GM23338 (cell line): ENCODE measurements around the gene ABHD15. TPM values are rescaled to one million over a fixed set of nuclear protein-coding genes. Genes with fewer than 3 reads are reported as not detected.

Experiments
- ATAC-seq: fragments of 200-7000 bp; cut with Tn5 transposase; 3 replicates; pipeline ENCODE4 v1.9.1; 2020
- DNase-seq: peaks from one replicate; pipeline ENCODE4 v3.0.0-alpha.2; 2015; ENCODE audit warnings: low spot score
- H2AFZ ChIP-seq: fragments of 200-600 bp; sonication (generic); 2 replicates; pipeline ENCODE4 v1.8.0; 2016; ENCODE audit warnings: antibody characterized with exemption, mild to moderate bottlenecking, moderate library complexity
- H3F3A ChIP-seq: fragments of 200-600 bp; sonication (generic); replicated peaks from 2 replicates; pipeline ENCODE4 v1.8.0; 2017; ENCODE audit warnings: antibody characterized with exemption, mixed run types, low read depth
- H3K27ac ChIP-seq: fragments of 200-600 bp; sonication (generic); 2 replicates; pipeline ENCODE4 v1.6.1; 2016; ENCODE audit warnings: low read depth
- H3K27me3 ChIP-seq: fragments of 200-600 bp; sonication (generic); 2 replicates; pipeline ENCODE4 v1.8.0; 2016; ENCODE audit warnings: mild to moderate bottlenecking, mixed run types, moderate library complexity; ENCODE audit not compliant: insufficient read depth
- H3K36me3 ChIP-seq: fragments of 200-600 bp; sonication (generic); 2 replicates; pipeline ENCODE4 v1.8.0; 2016; ENCODE audit warnings: mild to moderate bottlenecking; ENCODE audit not compliant: insufficient read depth
- H3K4me1 ChIP-seq: fragments of 200-600 bp; sonication (generic); 2 replicates; pipeline ENCODE4 v1.8.0; 2016; ENCODE audit warnings: mild to moderate bottlenecking, moderate library complexity; ENCODE audit not compliant: insufficient read depth
- H3K4me2 ChIP-seq: fragments of 200-600 bp; sonication (generic); 2 replicates; pipeline ENCODE4 v1.7.1; 2017; ENCODE audit warnings: mixed run types
- H3K4me3 ChIP-seq: fragments of 200-600 bp; sonication (generic); 2 replicates; pipeline ENCODE4 v1.6.1; 2016; ENCODE audit warnings: mixed run types
- H3K79me2 ChIP-seq: fragments of 200-600 bp; sonication (generic); replicated peaks from 2 replicates; pipeline ENCODE4 v1.8.0; 2017; ENCODE audit warnings: mild to moderate bottlenecking; ENCODE audit not compliant: insufficient read depth
- H3K9me2 ChIP-seq: fragments of 200-600 bp; sonication (generic); 2 replicates; pipeline ENCODE4 v1.8.0; 2017; ENCODE audit not compliant: insufficient read depth
- H4K20me1 ChIP-seq: fragments of 200-600 bp; sonication (generic); replicated peaks from 2 replicates; pipeline ENCODE4 v1.8.0; 2017; ENCODE audit warnings: mild to moderate bottlenecking; ENCODE audit not compliant: insufficient read depth
- H3K27ac Mint-ChIP-seq: 2 replicates; pipeline ENCODE4 v1.8.0; 2020; ENCODE audit warnings: inconsistent platforms, mild to moderate bottlenecking, moderate library complexity, mixed read lengths
- H3K27me3 Mint-ChIP-seq: 3 replicates; pipeline ENCODE4 v1.8.0; 2022; ENCODE audit warnings: low read depth, mild to moderate bottlenecking, moderate library complexity, mixed read lengths, inconsistent platforms; ENCODE audit not compliant: insufficient read depth, poor library complexity
- H3K36me3 Mint-ChIP-seq: 3 replicates; pipeline ENCODE4 v1.8.0; 2021; ENCODE audit warnings: low read depth, mild to moderate bottlenecking, inconsistent platforms, moderate library complexity, mixed read lengths
- H3K4me1 Mint-ChIP-seq: 3 replicates; pipeline ENCODE4 v1.8.0; 2020; ENCODE audit warnings: mild to moderate bottlenecking, inconsistent platforms, mixed read lengths
- H3K4me3 Mint-ChIP-seq: 3 replicates; pipeline ENCODE4 v1.8.0; 2021; ENCODE audit warnings: moderate library complexity, mild to moderate bottlenecking, inconsistent platforms, mixed read lengths
- H3K9me3 Mint-ChIP-seq: 3 replicates; pipeline ENCODE4 v1.8.0; 2020; ENCODE audit warnings: moderate library complexity, mild to moderate bottlenecking, inconsistent platforms, mixed read lengths
- CREB1 ChIP-seq: fragments of 250-450 bp; sonication (Bioruptor Pico); IDR thresholded peaks from 2 replicates; pipeline ENCODE4 v1.5.0; 2020; ENCODE audit warnings: low read depth, mild to moderate bottlenecking, moderate library complexity
- EZH2 ChIP-seq: fragments of 200-600 bp; sonication (generic); IDR thresholded peaks from one replicate; pipeline ENCODE4 v1.8.0; 2017; ENCODE audit warnings: antibody characterized with exemption, mild to moderate bottlenecking, low read depth; ENCODE audit not compliant: unreplicated experiment
- EZH2phosphoT487 ChIP-seq: fragments of 200-600 bp; sonication (generic); IDR thresholded peaks from one replicate; pipeline ENCODE4 v1.8.1; 2018; ENCODE audit warnings: antibody characterized with exemption; ENCODE audit not compliant: unreplicated experiment
- JUNB ChIP-seq: IDR thresholded peaks from one replicate; pipeline ENCODE4 v1.6.1; 2016; ENCODE audit warnings: antibody characterized with exemption; ENCODE audit not compliant: unreplicated experiment
- NANOG ChIP-seq: IDR thresholded peaks from 2 replicates; pipeline ENCODE4 v1.6.1; 2016; ENCODE audit warnings: antibody characterized with exemption, borderline replicate concordance
- POLR2AphosphoS5 ChIP-seq: IDR thresholded peaks from 2 replicates; pipeline ENCODE4 v1.6.1; 2016; ENCODE audit warnings: antibody characterized with exemption, low read depth
- STAT1 ChIP-seq: IDR thresholded peaks from one replicate; pipeline ENCODE4 v1.6.1; 2016; ENCODE audit warnings: antibody characterized with exemption; ENCODE audit not compliant: unreplicated experiment
- ZNF114 ChIP-seq: fragments of 250-450 bp; sonication (Bioruptor Pico); IDR thresholded peaks from 2 replicates; pipeline ENCODE4 v1.5.0; 2020; ENCODE audit warnings: mild to moderate bottlenecking, moderate library complexity
- polyA plus RNA-seq: library from polyadenylated mRNA; unstranded; fragments of >200 nt; fragmentation: Nextera tagmentation; extraction: Ambion mirVana; gene quantifications from 2 replicates; pipeline ENCODE4 v1.2.1, GENCODE V29; 2016
- total RNA-seq: library from RNA; depleted of rRNA; stranded (reverse); fragments of >200 nt; shearing (Covaris generic); gene quantifications from 2 replicates; pipeline ENCODE4 v1.2.3, GENCODE V29; 2014
- TF ChIP-seq, protein P1 (sequence below): IDR thresholded peaks from one replicate; pipeline ENCODE4 v1.6.1; 2018; ENCODE audit warnings: antibody characterized with exemption; ENCODE audit not compliant: unreplicated experiment
- TF ChIP-seq, protein P2 (sequence below): fragments of 250-450 bp; sonication (Bioruptor Pico); IDR thresholded peaks from 2 replicates; pipeline ENCODE4 v1.5.0; 2020; ENCODE audit warnings: mild to moderate bottlenecking, moderate library complexity
- TF ChIP-seq, protein P3 (sequence below): IDR thresholded peaks from 2 replicates; pipeline ENCODE4 v1.6.1; 2016; ENCODE audit warnings: antibody characterized with exemption

The ABHD15 gene
- total and polyA plus RNA-seq, 2 experiments from 2014 or later, result 0.27 to 2.5 TPM

DNA sequence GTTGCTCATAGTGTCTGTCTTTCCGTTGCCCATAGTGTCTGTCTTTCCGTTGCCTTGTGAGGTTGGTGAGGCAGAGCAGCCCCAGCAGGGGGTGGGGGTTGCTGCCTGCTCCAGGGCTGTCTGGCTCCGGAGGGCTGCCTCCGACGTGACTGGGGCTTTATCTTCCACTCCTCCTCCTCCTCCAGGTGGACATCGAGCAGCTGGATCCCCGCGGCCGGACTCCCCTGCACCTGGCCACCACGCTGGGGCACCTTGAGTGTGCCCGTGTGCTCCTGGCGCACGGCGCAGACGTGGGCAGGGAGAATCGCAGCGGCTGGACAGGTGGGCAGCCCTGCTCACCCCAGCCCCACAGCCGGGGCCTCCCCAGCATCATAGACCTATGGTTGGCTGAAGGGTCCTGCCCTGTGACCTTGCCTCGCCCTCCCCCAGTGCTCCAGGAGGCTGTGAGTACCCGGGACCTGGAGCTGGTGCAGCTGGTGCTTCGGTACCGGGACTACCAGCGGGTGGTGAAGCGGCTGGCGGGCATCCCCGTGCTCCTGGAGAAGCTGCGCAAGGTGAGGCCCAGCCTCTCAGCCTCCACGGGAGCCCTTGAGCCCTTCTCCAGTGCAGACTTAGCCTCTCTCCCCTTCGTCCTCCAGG is 40.8 kb upstream of the ABHD15 start:
- no peak overlapping the region for H2AFZ ChIP-seq
- no peaks in the 10 kb centered on the region for H3K4me1 ChIP-seq
- no peaks in the 10 kb centered on the region for H3K9me2 ChIP-seq
- no peak overlapping the region for H3K4me3 Mint-ChIP-seq
- H3K27me3 ChIP-seq, result peaks cover under 1% of the 10 kb centered on the region; the same call in 1 of the 2 replicates
- peaks cover 3% of the 10 kb centered on the region; the same call in 2 of the 3 replicates for H3K4me1 Mint-ChIP-seq
- DNase-seq, result no peak
- no peak for TF ChIP-seq EZH2phosphoT487
- TF ChIP-seq, protein P1, sequence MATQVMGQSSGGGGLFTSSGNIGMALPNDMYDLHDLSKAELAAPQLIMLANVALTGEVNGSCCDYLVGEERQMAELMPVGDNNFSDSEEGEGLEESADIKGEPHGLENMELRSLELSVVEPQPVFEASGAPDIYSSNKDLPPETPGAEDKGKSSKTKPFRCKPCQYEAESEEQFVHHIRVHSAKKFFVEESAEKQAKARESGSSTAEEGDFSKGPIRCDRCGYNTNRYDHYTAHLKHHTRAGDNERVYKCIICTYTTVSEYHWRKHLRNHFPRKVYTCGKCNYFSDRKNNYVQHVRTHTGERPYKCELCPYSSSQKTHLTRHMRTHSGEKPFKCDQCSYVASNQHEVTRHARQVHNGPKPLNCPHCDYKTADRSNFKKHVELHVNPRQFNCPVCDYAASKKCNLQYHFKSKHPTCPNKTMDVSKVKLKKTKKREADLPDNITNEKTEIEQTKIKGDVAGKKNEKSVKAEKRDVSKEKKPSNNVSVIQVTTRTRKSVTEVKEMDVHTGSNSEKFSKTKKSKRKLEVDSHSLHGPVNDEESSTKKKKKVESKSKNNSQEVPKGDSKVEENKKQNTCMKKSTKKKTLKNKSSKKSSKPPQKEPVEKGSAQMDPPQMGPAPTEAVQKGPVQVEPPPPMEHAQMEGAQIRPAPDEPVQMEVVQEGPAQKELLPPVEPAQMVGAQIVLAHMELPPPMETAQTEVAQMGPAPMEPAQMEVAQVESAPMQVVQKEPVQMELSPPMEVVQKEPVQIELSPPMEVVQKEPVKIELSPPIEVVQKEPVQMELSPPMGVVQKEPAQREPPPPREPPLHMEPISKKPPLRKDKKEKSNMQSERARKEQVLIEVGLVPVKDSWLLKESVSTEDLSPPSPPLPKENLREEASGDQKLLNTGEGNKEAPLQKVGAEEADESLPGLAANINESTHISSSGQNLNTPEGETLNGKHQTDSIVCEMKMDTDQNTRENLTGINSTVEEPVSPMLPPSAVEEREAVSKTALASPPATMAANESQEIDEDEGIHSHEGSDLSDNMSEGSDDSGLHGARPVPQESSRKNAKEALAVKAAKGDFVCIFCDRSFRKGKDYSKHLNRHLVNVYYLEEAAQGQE, result no peak
- peaks cover 6% of the 10 kb centered on the region for H3K27me3 Mint-ChIP-seq
- H3K36me3 Mint-ChIP-seq, result peaks cover 4% of the 10 kb centered on the region; the same call in 2 of the 3 replicates
- H3K4me3 ChIP-seq, result no peak overlapping the region
- H3K27ac ChIP-seq, result no peak overlapping the region
- no peaks in the 10 kb centered on the region; the same call in 1 of the 2 replicates for H3K36me3 ChIP-seq
- no peaks in the 10 kb centered on the region; the same call in 2 of the 3 replicates for H3K9me3 Mint-ChIP-seq
- ATAC-seq, result no peak
- no peak overlapping the region for H3K4me2 ChIP-seq
- H3F3A ChIP-seq, result no peaks in the 10 kb centered on the region
- H3K27ac Mint-ChIP-seq, result no peak overlapping the region
- H3K79me2 ChIP-seq, result peaks cover 18% of the 10 kb centered on the region
- H4K20me1 ChIP-seq, result peaks cover 7% of the 10 kb centered on the region; the same call in 1 of the 2 replicates

DNA sequence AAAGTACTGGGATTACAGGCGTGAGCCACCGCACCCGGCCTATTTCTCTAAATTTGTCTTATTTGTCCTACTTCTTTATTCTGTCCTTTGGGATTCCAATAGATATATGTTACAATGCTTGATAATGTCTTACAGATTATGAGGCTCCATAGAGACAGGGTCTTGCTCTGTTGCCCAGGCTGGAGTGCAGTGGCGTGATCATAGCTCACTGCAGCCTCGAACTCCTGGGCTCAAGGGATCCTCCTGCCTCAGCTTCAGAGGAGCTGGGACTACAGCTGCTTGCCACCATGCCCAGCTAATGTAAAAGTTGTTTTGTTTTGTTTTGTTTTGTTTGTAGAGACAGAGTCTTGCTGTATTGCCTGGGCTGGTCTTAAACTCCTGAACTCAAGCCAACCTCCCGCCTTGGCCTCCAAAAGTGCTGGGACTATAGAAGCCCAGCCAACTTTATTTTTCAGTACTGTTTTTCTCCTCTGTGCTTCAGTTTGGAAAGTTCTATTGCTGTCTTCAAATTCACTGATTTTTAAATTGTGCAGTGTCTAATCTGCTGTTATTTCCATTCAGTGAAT is 36.4 kb upstream of the ABHD15 start:
- H3K27me3 ChIP-seq, result no peaks in the 10 kb centered on the region
- H3K4me3 Mint-ChIP-seq, result no peak overlapping the region
- no peak for ATAC-seq
- TF ChIP-seq CREB1 (CRISPR knock-in tag), result no peak
- TF ChIP-seq EZH2, result no peak
- TF ChIP-seq, protein P2, sequence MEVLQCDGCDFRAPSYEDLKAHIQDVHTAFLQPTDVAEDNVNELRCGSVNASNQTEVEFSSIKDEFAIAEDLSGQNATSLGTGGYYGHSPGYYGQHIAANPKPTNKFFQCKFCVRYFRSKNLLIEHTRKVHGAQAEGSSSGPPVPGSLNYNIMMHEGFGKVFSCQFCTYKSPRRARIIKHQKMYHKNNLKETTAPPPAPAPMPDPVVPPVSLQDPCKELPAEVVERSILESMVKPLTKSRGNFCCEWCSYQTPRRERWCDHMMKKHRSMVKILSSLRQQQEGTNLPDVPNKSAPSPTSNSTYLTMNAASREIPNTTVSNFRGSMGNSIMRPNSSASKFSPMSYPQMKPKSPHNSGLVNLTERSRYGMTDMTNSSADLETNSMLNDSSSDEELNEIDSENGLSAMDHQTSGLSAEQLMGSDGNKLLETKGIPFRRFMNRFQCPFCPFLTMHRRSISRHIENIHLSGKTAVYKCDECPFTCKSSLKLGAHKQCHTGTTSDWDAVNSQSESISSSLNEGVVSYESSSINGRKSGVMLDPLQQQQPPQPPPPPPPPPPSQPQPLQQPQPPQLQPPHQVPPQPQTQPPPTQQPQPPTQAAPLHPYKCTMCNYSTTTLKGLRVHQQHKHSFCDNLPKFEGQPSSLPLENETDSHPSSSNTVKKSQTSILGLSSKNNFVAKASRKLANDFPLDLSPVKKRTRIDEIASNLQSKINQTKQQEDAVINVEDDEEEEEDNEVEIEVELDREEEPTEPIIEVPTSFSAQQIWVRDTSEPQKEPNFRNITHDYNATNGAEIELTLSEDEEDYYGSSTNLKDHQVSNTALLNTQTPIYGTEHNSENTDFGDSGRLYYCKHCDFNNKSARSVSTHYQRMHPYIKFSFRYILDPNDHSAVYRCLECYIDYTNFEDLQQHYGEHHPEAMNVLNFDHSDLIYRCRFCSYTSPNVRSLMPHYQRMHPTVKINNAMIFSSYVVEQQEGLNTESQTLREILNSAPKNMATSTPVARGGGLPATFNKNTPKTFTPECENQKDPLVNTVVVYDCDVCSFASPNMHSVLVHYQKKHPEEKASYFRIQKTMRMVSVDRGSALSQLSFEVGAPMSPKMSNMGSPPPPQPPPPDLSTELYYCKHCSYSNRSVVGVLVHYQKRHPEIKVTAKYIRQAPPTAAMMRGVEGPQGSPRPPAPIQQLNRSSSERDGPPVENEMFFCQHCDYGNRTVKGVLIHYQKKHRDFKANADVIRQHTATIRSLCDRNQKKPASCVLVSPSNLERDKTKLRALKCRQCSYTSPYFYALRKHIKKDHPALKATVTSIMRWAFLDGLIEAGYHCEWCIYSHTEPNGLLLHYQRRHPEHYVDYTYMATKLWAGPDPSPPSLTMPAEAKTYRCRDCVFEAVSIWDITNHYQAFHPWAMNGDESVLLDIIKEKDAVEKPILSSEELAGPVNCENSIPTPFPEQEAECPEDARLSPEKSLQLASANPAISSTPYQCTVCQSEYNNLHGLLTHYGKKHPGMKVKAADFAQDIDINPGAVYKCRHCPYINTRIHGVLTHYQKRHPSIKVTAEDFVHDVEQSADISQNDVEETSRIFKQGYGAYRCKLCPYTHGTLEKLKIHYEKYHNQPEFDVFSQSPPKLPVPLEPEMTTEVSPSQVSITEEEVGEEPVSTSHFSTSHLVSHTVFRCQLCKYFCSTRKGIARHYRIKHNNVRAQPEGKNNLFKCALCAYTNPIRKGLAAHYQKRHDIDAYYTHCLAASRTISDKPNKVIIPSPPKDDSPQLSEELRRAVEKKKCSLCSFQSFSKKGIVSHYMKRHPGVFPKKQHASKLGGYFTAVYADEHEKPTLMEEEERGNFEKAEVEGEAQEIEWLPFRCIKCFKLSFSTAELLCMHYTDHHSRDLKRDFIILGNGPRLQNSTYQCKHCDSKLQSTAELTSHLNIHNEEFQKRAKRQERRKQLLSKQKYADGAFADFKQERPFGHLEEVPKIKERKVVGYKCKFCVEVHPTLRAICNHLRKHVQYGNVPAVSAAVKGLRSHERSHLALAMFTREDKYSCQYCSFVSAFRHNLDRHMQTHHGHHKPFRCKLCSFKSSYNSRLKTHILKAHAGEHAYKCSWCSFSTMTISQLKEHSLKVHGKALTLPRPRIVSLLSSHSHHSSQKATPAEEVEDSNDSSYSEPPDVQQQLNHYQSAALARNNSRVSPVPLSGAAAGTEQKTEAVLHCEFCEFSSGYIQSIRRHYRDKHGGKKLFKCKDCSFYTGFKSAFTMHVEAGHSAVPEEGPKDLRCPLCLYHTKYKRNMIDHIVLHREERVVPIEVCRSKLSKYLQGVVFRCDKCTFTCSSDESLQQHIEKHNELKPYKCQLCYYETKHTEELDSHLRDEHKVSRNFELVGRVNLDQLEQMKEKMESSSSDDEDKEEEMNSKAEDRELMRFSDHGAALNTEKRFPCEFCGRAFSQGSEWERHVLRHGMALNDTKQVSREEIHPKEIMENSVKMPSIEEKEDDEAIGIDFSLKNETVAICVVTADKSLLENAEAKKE (CRISPR knock-in tag), result no peak
- TF ChIP-seq, protein P3, sequence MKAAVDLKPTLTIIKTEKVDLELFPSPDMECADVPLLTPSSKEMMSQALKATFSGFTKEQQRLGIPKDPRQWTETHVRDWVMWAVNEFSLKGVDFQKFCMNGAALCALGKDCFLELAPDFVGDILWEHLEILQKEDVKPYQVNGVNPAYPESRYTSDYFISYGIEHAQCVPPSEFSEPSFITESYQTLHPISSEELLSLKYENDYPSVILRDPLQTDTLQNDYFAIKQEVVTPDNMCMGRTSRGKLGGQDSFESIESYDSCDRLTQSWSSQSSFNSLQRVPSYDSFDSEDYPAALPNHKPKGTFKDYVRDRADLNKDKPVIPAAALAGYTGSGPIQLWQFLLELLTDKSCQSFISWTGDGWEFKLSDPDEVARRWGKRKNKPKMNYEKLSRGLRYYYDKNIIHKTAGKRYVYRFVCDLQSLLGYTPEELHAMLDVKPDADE, result no peak
- TF ChIP-seq JUNB, result no peak
- TF ChIP-seq ZNF114, result no peak
- no peak for TF ChIP-seq NANOG
- TF ChIP-seq POLR2AphosphoS5, result no peak
- no peak for TF ChIP-seq STAT1

More for the DNA sequence above, 36.4 kb upstream of the ABHD15 start:
- Mint-ChIP-seq H3K4me1 (peaks cover 11% of the 10 kb centered on the region), H3K36me3 (no peaks in the 10 kb centered on the region), H3K9me3 (no peaks in the 10 kb centered on the region), H3K27me3 (peaks cover 11% of the 10 kb centered on the region), H3K27ac (no peak overlapping the region)
- no peak overlapping the region for H3K4me2 ChIP-seq
- no peak overlapping the region for H2AFZ ChIP-seq
- H3F3A ChIP-seq, result no peaks in the 10 kb centered on the region
- H3K36me3 ChIP-seq, result no peaks in the 10 kb centered on the region; the same call in 1 of the 2 replicates
- peaks cover 8% of the 10 kb centered on the region; the same call in 1 of the 2 replicates for H3K4me1 ChIP-seq
- peaks cover 56% of the 10 kb centered on the region for H3K79me2 ChIP-seq
- no peak overlapping the region for H3K4me3 ChIP-seq
- H4K20me1 ChIP-seq, result peaks cover 15% of the 10 kb centered on the region; the same call in 1 of the 2 replicates
- no peak overlapping the region for H3K27ac ChIP-seq
- no peak for DNase-seq
- no peaks in the 10 kb centered on the region for H3K9me2 ChIP-seq
